ENCODE results near the gene GLTPD2. TPM values are rescaled to one million over a fixed set of nuclear protein-coding genes. Genes with fewer than 3 reads are reported as not detected.

GLTPD2 gene
- total RNA-seq, 1 donor from 2014 or later = not detected

- DNase-seq (peak; percentile 45), ATAC-seq (peak; percentile 71)
- Histone ChIP-seq H3K9me3 (no peaks in the 10 kb centered on the region), H3K4me3 (peak overlapping the region; percentile 16), H3K4me1 (peaks cover 6% of the 10 kb centered on the region), H3K27ac (no peak overlapping the region), H3K36me3 (no peaks in the 10 kb centered on the region), H3K27me3 (ENCODE audit: low read depth) (peaks cover 7% of the 10 kb centered on the region)
- TF ChIP-seq CTCF (IDR thresholded peaks at IDR 0.05) = no peak
- intact Hi-C loops (cut with DNase I) = no loop called here
Observed at GRCh38 chr17:4747847-4748246, 40.9 kb upstream of the GLTPD2 start.

GRCh38 chr17:4748686-4749085, 40.1 kb upstream of the GLTPD2 start:
- intact Hi-C loops (cut with DNase I) = no loop called here
- no peak for TF ChIP-seq CTCF (IDR thresholded peaks at IDR 0.05)
- peak; percentile 15 for DNase-seq
- no peak overlapping the region for H3K27ac ChIP-seq
- peak; percentile 21 to 39 for ATAC-seq
- H3K4me3 ChIP-seq = no peak overlapping the region
- H3K27me3 ChIP-seq (ENCODE audit: low read depth) = peaks cover 7% of the 10 kb centered on the region
- no peaks in the 10 kb centered on the region for H3K9me3 ChIP-seq
- peaks cover 6% of the 10 kb centered on the region for H3K4me1 ChIP-seq
- H3K36me3 ChIP-seq = no peaks in the 10 kb centered on the region

GRCh38 chr17:4750606-4751005, 38.2 kb upstream of the GLTPD2 start:
- Histone ChIP-seq H3K9me3 (no peaks in the 10 kb centered on the region), H3K4me1 (peaks cover 6% of the 10 kb centered on the region), H3K27me3 (ENCODE audit: low read depth) (no peaks in the 10 kb centered on the region), H3K4me3 (no peak overlapping the region), H3K36me3 (no peaks in the 10 kb centered on the region), H3K27ac (no peak overlapping the region)
- ATAC-seq (peak; percentile 44 to 72), DNase-seq (peak; percentile 41)
- intact Hi-C loops (cut with DNase I) = no loop called here
- TF ChIP-seq CTCF (IDR thresholded peaks at IDR 0.05) = no peak

- no peak overlapping the region for H3K4me3 ChIP-seq
- TF ChIP-seq CTCF (IDR thresholded peaks at IDR 0.05) = no peak
- peak in 1 of 2 donors; percentile 27 for ATAC-seq
- intact Hi-C loops (cut with DNase I) = no loop called here
- H3K4me1 ChIP-seq = peaks cover 6% of the 10 kb centered on the region
- no peaks in the 10 kb centered on the region for H3K27me3 ChIP-seq (ENCODE audit: low read depth)
- no peaks in the 10 kb centered on the region for H3K9me3 ChIP-seq
- H3K36me3 ChIP-seq = no peaks in the 10 kb centered on the region
- DNase-seq = no peak
- no peak overlapping the region for H3K27ac ChIP-seq
Observed at GRCh38 chr17:4751932-4752331, 36.8 kb upstream of the GLTPD2 start.

- Histone ChIP-seq H3K27me3 (ENCODE audit: low read depth) (no peaks in the 10 kb centered on the region), H3K27ac (no peak overlapping the region), H3K4me1 (peaks cover 3% of the 10 kb centered on the region), H3K4me3 (no peak overlapping the region), H3K36me3 (no peaks in the 10 kb centered on the region), H3K9me3 (no peaks in the 10 kb centered on the region)
- ATAC-seq = no peak
- no peak for DNase-seq
- TF ChIP-seq CTCF (IDR thresholded peaks at IDR 0.05) = no peak
- intact Hi-C loops (cut with DNase I) = no loop called here
Observed at GRCh38 chr17:4753392-4753791, 35.4 kb upstream of the GLTPD2 start.

- DNase-seq (no peak), ATAC-seq (peak; percentile 58 to 86)
- Histone ChIP-seq H3K27me3 (ENCODE audit: low read depth) (no peaks in the 10 kb centered on the region), H3K27ac (no peak overlapping the region), H3K9me3 (no peaks in the 10 kb centered on the region), H3K4me1 (peaks cover 8% of the 10 kb centered on the region), H3K4me3 (no peak overlapping the region), H3K36me3 (no peaks in the 10 kb centered on the region)
- no peak for TF ChIP-seq CTCF (IDR thresholded peaks at IDR 0.05)
- intact Hi-C loops (cut with DNase I) = no loop called here
Observed at GRCh38 chr17:4759776-4760236, 29.0 kb upstream of the GLTPD2 start.

All from lower lobe of right lung (tissue), 2 donors.